GM12878 (cell line): ENCODE results near the gene PPP1R27. TPM values are rescaled to one million over a fixed set of nuclear protein-coding genes. Genes with fewer than 3 reads are reported as not detected.
A peak's percentile ranks its signal among the peaks of the same experiment; 100 is the strongest.

Source experiments
- ATAC-seq: fragments of 200-7000 bp; cut with Tn5 transposase; 3 replicates; pipeline ENCODE4 v1.9.1; 2020; ENCODE audit warnings: mild to moderate bottlenecking, moderate library complexity
- BruUV-seq: library from RNA; stranded (reverse); fragments of 400-500 nt; replicated peaks from 2 replicates; lab custom pipeline; 2021; lab: Mats Ljungman, UMichigan
- CTCF ChIA-PET: fragments of 300-600 bp; sonication (Branson Sonifier 250); formaldehyde crosslinking; extraction: SDS; loops from one replicate; lab custom pipeline; 2021; ENCODE audit warnings: inconsistent platforms; lab: Yijun Ruan, JAX
- POLR2A ChIA-PET: fragments of 350-600 bp; formaldehyde crosslinking; extraction: SDS; loops from one replicate; lab custom pipeline; 2021; ENCODE audit warnings: inconsistent platforms; lab: Charles Lee
- RAD21 ChIA-PET: fragments of 300-600 bp; sonication (Branson Sonifier 250); formaldehyde crosslinking; loops from one replicate; lab custom pipeline; 2023; ENCODE audit warnings: antibody characterized with exemption; ENCODE audit not compliant: unreplicated experiment; lab: Charles Lee
- SMC1A ChIA-PET: fragments of 300-600 bp; sonication (Branson Sonifier 250); formaldehyde crosslinking; loops from one replicate; lab custom pipeline; 2023; ENCODE audit not compliant: unreplicated experiment, uncharacterized antibody; lab: Charles Lee
- DNase-seq: peaks from one replicate; pipeline ENCODE4 v3.0.0-alpha.2; 2011; ENCODE audit warnings: low read depth, low spot score
- FAIRE-seq: peaks from 3 replicates; lab custom pipeline; 2011; peaks lifted over from hg19 to GRCh38; lab: Jason Lieb, UNC
- H2AFZ ChIP-seq: 2 replicates; pipeline ENCODE4 v1.6.0; 2011; ENCODE audit warnings: low read depth, low read length, control low read depth; ENCODE audit not compliant: control insufficient read depth
- H3K27ac ChIP-seq: 2 replicates; pipeline ENCODE4 v1.5.1; 2011; ENCODE audit warnings: control low read depth; ENCODE audit not compliant: control insufficient read depth, insufficient read depth
- H3K27me3 ChIP-seq, 2 experiments: replicated peaks in 1 of 2; 2 replicates each; pipeline versions ENCODE4 v1.6.0 to v1.6.1; 2011; ENCODE audit warnings: low read length in 1 of 2; ENCODE audit not compliant: control insufficient read depth in 2 of 2, insufficient read depth in 2 of 2
- H3K36me3 ChIP-seq, 2 experiments: 2 replicates each; pipeline ENCODE4 v1.5.1; 2011; ENCODE audit warnings: low read length in 1 of 2; ENCODE audit not compliant: control insufficient read depth in 2 of 2, insufficient read depth in 2 of 2
- H3K4me1 ChIP-seq: 2 replicates; pipeline ENCODE4 v1.6.1; 2011; ENCODE audit warnings: mild to moderate bottlenecking, low read length, moderate library complexity, mixed read lengths; ENCODE audit not compliant: control insufficient read depth, insufficient read depth
- H3K4me2 ChIP-seq: 2 replicates; pipeline ENCODE4 v1.6.0; 2011; ENCODE audit warnings: control low read depth; ENCODE audit not compliant: control insufficient read depth, insufficient read depth
- H3K4me3 ChIP-seq: fragments of 200-600 bp; sonication (generic); 2 replicates; pipeline ENCODE4 v1.5.1; 2016
- H3K79me2 ChIP-seq: 2 replicates; pipeline ENCODE4 v1.6.0; 2011; ENCODE audit warnings: low read length; ENCODE audit not compliant: control insufficient read depth, insufficient read depth
- H3K9ac ChIP-seq: 2 replicates; pipeline ENCODE4 v1.8.0; 2011; ENCODE audit warnings: low read length, control low read depth, mixed read lengths; ENCODE audit not compliant: control insufficient read depth, insufficient read depth
- H3K9me3 ChIP-seq: replicated peaks from 3 replicates; pipeline ENCODE4 v1.5.1; 2011; ENCODE audit warnings: mild to moderate bottlenecking, low read length; ENCODE audit not compliant: control insufficient read depth, insufficient read depth
- H4K20me1 ChIP-seq: 2 replicates; pipeline ENCODE4 v1.6.0; 2011; ENCODE audit not compliant: control insufficient read depth, insufficient read depth
- BMI1 ChIP-seq: fragments of 450-650 bp; IDR thresholded peaks from 2 replicates; pipeline ENCODE4 v1.6.1; 2016; ENCODE audit warnings: mild to moderate bottlenecking, moderate library complexity, borderline replicate concordance
- CREM ChIP-seq: IDR thresholded peaks from 2 replicates; pipeline ENCODE4 v1.6.1; 2014; ENCODE audit warnings: antibody characterized with exemption, low read depth
- ESRRA ChIP-seq: IDR thresholded peaks from 2 replicates; pipeline ENCODE4 v1.6.1; 2012; ENCODE audit warnings: mild to moderate bottlenecking, low read length, improper control_type of control experiment
- MEF2A ChIP-seq: IDR thresholded peaks from 2 replicates; pipeline ENCODE4 v1.6.1; 2011; ENCODE audit warnings: low read depth, mild to moderate bottlenecking, low read length, moderate library complexity; ENCODE audit not compliant: insufficient read depth
- POLR2A ChIP-seq: IDR thresholded peaks from 2 replicates; pipeline ENCODE4 v1.6.1; 2011; ENCODE audit warnings: low read depth, mild to moderate bottlenecking, low read length
- POLR2AphosphoS2 ChIP-seq: IDR thresholded peaks from 2 replicates; pipeline ENCODE4 v1.6.1; 2011; ENCODE audit warnings: low read depth, mild to moderate bottlenecking, low read length, improper control_type of control experiment, moderate library complexity
- SMAD5 ChIP-seq: IDR thresholded peaks from 2 replicates; pipeline ENCODE4 v1.6.1; 2016; ENCODE audit warnings: antibody characterized with exemption, low read depth
- ZZZ3 ChIP-seq: IDR thresholded peaks from 2 replicates; pipeline ENCODE4 v1.6.1; 2011; ENCODE audit warnings: low read depth; ENCODE audit not compliant: control insufficient read depth, insufficient read length
- WGBS: methylation state at CpG from one replicate; pipeline ENCODE4 v1.1.6; 2016; ENCODE audit warnings: low lambda C conversion rate; ENCODE audit not compliant: insufficient replicate concordance, insufficient coverage; ENCODE audit errors: missing lambda C conversion rate; 5-methylcytosine and 5-hydroxymethylcytosine counted together
- in situ Hi-C: fragments of 300-500 bp; cut with MboI; formaldehyde crosslinking; loops from 9 replicates; pipeline ENCODE4 v1.14.3; 2018; ENCODE audit warnings: mixed read lengths
- intact Hi-C: fragments of 100-400 bp; cut with micrococcal nuclease; formaldehyde crosslinking; loops from one replicate; pipeline ENCODE4 v1.14.2; 2022; ENCODE audit not compliant: unreplicated experiment
- polyA plus RNA-seq, 11 experiments: library from polyadenylated mRNA; depleted of rRNA in 4 of 11; unstranded in 6 of 11; stranded (reverse) in 5 of 11; fragments of >200 nt; fragmentation: Nextera tagmentation in 4 of 11; fragmentation: Illumina TruSeq in 1 of 11; extraction: Ambion mirVana in 4 of 11; extraction: Trizol in 1 of 11; gene quantifications; 1 replicate in 1 of 11; 2 replicates in 10 of 11; pipeline versions ENCODE4 v1.2.1 to v1.2.3, GENCODE V29; 2011 to 2016; ENCODE audit warnings: inconsistent platforms in 2 of 11, missing spikeins in 2 of 11, low read depth in 1 of 11
- total RNA-seq, 4 experiments: library from RNA; depleted of rRNA in 3 of 4; stranded (reverse); fragments of >200 nt in 3 of 4; fragmentation: Illumina TruSeq in 1 of 4; extraction: Trizol in 1 of 4; gene quantifications; 2 replicates each; pipeline versions ENCODE4 v1.2.1 to v1.2.3, GENCODE V29; 2013 to 2021
- TF ChIP-seq, protein P1 (sequence below): IDR thresholded peaks from 2 replicates; pipeline ENCODE4 v1.6.1; 2012; ENCODE audit warnings: low read depth, low read length, improper control_type of control experiment
- TF ChIP-seq, protein P2 (sequence below), 3 experiments: IDR thresholded peaks in 2 of 3; conservative IDR thresholded peaks in 1 of 3; 2 replicates each; pipeline ENCODE4 v1.5.1; 2011; ENCODE audit warnings: low read depth in 3 of 3, low read length in 3 of 3, mild to moderate bottlenecking in 3 of 3, control low read depth in 2 of 3, moderate library complexity in 2 of 3, inconsistent platforms in 1 of 3, mixed read lengths in 1 of 3; ENCODE audit not compliant: control insufficient read depth in 2 of 3, insufficient read depth in 1 of 3; ENCODE audit errors: extremely low read depth in 1 of 3
- TF ChIP-seq, protein P3 (sequence below): IDR thresholded peaks from 2 replicates; pipeline ENCODE4 v1.6.1; 2012; ENCODE audit warnings: low read depth, low read length, improper control_type of control experiment

The PPP1R27 gene
- total and polyA plus RNA-seq, 10 of the 15 experiments (the other 5 are each of a cell fraction or from before 2014, with no cell fraction given): 0.17 to 1.6 (median 0.49) TPM; not detected in 3

DNA sequence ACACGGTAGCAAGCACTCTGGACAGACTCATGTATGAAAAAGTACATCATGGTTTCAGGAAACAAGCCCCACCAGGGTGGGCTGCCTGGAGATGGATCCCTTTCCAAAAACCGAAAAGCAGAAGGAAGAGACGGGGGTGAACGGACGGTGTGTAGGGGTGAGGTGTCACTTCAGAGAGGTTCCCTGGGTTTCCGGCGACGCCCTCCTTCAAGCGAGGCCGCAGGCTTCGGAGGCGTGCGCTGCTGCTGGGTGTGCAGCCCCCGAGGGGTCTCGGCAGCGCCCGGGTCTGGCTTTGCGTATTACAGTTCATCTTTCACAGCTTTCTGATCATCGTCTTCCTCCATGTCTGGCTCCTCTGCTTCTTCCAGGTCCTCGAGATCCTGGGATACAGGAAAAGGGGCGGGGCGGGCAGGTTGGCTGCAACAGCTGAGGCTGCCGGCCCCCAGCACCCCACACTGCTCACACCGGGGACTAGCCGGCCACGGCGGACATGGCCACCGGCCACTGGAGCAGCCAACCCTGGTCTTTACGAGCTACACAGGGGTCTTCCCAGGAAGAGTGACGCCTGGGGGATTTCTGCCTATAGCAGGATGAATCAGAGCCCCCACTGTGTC is 9.0 kb upstream of the PPP1R27 start:
- RAD21 ChIA-PET: no interaction called here
- H3K4me1 ChIP-seq: no peaks in the 10 kb centered on the region
- no peak for FAIRE-seq
- H3K4me2 ChIP-seq: no peak overlapping the region
- intact Hi-C loops: no loop called here
- no peaks in the 10 kb centered on the region for H3K9me3 ChIP-seq
- no peaks in the 10 kb centered on the region for H4K20me1 ChIP-seq
- 0 out of 2 replicates have a peak, but pooled peaks have one; percentile 14 for TF ChIP-seq POLR2AphosphoS2
- no peak for TF ChIP-seq BMI1
- TF ChIP-seq ESRRA: no peak
- 94% methylated on average over 30 of the region's 30 CpGs for WGBS
- POLR2A ChIA-PET: no interaction called here
- peaks cover 33 to 40% of the 10 kb centered on the region in 2 experiments for H3K36me3 ChIP-seq
- DNase-seq: no peak
- in situ Hi-C loops: no loop called here
- no peak overlapping the region for H3K4me3 ChIP-seq
- no peak for ATAC-seq
- H3K9ac ChIP-seq: no peak overlapping the region
- BruUV-seq: no TSS peak
- no peaks in the 10 kb centered on the region for H3K79me2 ChIP-seq
- no peak overlapping the region for H2AFZ ChIP-seq
- SMC1A ChIA-PET: no interaction called here
- CTCF ChIA-PET: no interaction called here
- H3K27ac ChIP-seq: no peak overlapping the region
- H3K27me3 ChIP-seq: no peaks in the 10 kb centered on the region

DNA sequence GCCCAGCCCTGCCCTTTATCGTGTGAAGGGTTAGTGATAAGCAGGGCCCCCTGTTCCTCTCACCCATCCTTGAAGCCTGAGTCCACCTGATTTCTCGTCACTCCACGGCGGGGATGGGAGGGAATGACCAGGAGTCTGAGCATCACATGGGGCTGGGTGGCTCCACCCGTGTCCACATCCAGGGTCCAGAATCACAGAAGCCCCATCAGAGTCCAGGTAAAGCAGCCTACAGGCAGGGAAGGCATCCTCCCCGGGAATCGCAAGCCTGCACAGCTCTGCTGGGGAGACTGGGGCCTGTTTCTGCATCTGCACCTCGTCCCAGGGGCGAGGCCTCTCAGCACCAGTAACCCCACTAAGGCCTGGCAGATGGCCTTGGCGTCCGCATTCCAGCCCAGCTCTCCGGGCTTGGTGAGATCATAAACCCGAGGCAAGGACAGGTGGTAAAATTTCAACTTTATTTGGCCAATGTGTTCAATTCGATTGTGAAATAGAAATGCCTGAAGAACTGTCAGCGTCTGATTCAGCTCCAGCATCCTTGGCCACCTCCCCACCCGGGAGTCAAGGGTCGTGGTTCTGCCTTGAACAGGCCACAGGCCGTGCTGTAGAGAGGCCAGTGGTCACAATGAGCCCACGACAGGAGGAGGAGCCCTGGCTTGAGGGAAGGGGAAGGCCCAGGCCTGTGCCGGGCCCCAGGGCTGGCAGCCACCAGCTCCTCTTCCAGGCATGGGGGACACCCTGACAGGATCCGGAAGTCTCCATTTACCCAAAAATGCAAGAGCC is 8.1 kb upstream of the PPP1R27 start:
- POLR2A ChIA-PET: no interaction called here

More for the DNA sequence above, 8.1 kb upstream of the PPP1R27 start:
- 87% methylated on average over 21 of the region's 21 CpGs for WGBS
- intact Hi-C loops: no loop called here
- H4K20me1 ChIP-seq: no peaks in the 10 kb centered on the region
- no peaks in the 10 kb centered on the region for H3K79me2 ChIP-seq
- no peaks in the 10 kb centered on the region for H3K9me3 ChIP-seq
- H3K4me1 ChIP-seq: no peaks in the 10 kb centered on the region
- H3K27me3 ChIP-seq: no peaks in the 10 kb centered on the region
- no peak overlapping the region for H3K27ac ChIP-seq
- H3K4me2 ChIP-seq: no peak overlapping the region
- peak; percentile 14; the same call in 2 of the 3 replicates for ATAC-seq
- RAD21 ChIA-PET: no interaction called here
- DNase-seq: no peak
- TF ChIP-seq ZZZ3: no peak
- TF ChIP-seq, protein P1, sequence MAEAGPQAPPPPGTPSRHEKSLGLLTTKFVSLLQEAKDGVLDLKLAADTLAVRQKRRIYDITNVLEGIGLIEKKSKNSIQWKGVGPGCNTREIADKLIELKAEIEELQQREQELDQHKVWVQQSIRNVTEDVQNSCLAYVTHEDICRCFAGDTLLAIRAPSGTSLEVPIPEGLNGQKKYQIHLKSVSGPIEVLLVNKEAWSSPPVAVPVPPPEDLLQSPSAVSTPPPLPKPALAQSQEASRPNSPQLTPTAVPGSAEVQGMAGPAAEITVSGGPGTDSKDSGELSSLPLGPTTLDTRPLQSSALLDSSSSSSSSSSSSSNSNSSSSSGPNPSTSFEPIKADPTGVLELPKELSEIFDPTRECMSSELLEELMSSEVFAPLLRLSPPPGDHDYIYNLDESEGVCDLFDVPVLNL: no peak
- 0 out of 2 replicates have a peak, but pooled peaks have one; percentile 34 for TF ChIP-seq POLR2AphosphoS2
- no peak for TF ChIP-seq CREM
- TF ChIP-seq, protein P2, sequence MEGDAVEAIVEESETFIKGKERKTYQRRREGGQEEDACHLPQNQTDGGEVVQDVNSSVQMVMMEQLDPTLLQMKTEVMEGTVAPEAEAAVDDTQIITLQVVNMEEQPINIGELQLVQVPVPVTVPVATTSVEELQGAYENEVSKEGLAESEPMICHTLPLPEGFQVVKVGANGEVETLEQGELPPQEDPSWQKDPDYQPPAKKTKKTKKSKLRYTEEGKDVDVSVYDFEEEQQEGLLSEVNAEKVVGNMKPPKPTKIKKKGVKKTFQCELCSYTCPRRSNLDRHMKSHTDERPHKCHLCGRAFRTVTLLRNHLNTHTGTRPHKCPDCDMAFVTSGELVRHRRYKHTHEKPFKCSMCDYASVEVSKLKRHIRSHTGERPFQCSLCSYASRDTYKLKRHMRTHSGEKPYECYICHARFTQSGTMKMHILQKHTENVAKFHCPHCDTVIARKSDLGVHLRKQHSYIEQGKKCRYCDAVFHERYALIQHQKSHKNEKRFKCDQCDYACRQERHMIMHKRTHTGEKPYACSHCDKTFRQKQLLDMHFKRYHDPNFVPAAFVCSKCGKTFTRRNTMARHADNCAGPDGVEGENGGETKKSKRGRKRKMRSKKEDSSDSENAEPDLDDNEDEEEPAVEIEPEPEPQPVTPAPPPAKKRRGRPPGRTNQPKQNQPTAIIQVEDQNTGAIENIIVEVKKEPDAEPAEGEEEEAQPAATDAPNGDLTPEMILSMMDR (IDR thresholded peaks at IDR 0.05 in 2 of 3, conservative IDR thresholded peaks at IDR 0.05 in 1 of 3; ENCODE audit: control insufficient read depth in 2 of 3, extremely low read depth in 1 of 3, insufficient read depth in 1 of 3, low read depth in 3 of 3, low read length in 3 of 3): no peak
- no peak for TF ChIP-seq MEF2A
- TF ChIP-seq POLR2A: peak; percentile 68
- peak; percentile 35; the same call in 1 of the 2 replicates for TF ChIP-seq SMAD5
- TF ChIP-seq, protein P3, sequence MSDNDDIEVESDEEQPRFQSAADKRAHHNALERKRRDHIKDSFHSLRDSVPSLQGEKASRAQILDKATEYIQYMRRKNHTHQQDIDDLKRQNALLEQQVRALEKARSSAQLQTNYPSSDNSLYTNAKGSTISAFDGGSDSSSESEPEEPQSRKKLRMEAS: no peak
- TF ChIP-seq, all 136 proteins: peak for 3
- Histone ChIP-seq H3K4me3 (no peak overlapping the region), H3K36me3 (peaks cover 30 to 38% of the 10 kb centered on the region in 2 experiments), H2AFZ (no peak overlapping the region), H3K9ac (no peak overlapping the region)
- ChIA-PET CTCF (no interaction called here), SMC1A (no interaction called here)
- no TSS peak for BruUV-seq
- in situ Hi-C loops: no loop called here
- FAIRE-seq: no peak
